Gastroesophageal sphincter (tissue), 3 donors: Measurements from ENCODE around the gene B3GLCT.

Source experiments
- EP300 ChIP-seq: sonication (generic); formaldehyde crosslinking; IDR thresholded peaks from one replicate; pipeline ENCODE4 v1.6.1; 2017; ENCODE audit warnings: antibody characterized with exemption, mild to moderate bottlenecking
- POLR2A ChIP-seq, 2 donors: fragments of 450-650 bp; IDR thresholded peaks; one replicate each; pipeline ENCODE4 v1.6.1; 2017; ENCODE audit warnings: antibody characterized with exemption in 2 of 2, mild to moderate bottlenecking in 2 of 2, moderate library complexity in 1 of 2
- POLR2AphosphoS5 ChIP-seq: sonication (generic); formaldehyde crosslinking; IDR thresholded peaks from one replicate; pipeline ENCODE4 v1.6.1; 2017; ENCODE audit warnings: antibody characterized with exemption
- TF ChIP-seq, protein P1 (sequence below), 4 experiments: fragments of 200-600 bp in 2 of 4; fragments of 450-650 bp in 2 of 4; sonication (generic) in 1 of 4; IDR thresholded peaks; one replicate each; pipeline ENCODE4 v1.5.1; 2017 to 2019; ENCODE audit warnings: antibody characterized with exemption in 4 of 4, mild to moderate bottlenecking in 2 of 4, moderate library complexity in 2 of 4

DNA sequence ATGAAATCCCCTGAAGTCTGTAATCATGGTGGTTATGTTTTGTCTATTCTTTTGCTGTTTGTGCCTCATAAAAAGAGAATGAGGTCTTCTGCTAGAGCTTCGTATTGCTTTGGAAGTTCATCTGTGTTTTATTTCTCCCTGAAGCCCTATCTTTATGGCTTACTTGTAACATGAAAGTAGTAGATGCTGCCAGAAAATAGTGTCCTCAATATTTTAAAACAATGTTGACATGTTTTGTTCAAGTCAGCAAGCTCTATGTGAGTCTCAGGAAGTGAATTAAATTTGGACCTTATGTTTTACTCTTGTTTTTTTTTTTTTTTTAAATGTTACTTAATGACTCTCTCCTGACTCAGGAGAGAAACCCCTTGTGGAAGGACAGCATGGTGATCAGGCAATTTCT, 130.5 kb downstream of the B3GLCT start:
- TF ChIP-seq, protein P1, sequence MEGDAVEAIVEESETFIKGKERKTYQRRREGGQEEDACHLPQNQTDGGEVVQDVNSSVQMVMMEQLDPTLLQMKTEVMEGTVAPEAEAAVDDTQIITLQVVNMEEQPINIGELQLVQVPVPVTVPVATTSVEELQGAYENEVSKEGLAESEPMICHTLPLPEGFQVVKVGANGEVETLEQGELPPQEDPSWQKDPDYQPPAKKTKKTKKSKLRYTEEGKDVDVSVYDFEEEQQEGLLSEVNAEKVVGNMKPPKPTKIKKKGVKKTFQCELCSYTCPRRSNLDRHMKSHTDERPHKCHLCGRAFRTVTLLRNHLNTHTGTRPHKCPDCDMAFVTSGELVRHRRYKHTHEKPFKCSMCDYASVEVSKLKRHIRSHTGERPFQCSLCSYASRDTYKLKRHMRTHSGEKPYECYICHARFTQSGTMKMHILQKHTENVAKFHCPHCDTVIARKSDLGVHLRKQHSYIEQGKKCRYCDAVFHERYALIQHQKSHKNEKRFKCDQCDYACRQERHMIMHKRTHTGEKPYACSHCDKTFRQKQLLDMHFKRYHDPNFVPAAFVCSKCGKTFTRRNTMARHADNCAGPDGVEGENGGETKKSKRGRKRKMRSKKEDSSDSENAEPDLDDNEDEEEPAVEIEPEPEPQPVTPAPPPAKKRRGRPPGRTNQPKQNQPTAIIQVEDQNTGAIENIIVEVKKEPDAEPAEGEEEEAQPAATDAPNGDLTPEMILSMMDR (IDR thresholded peaks at IDR 0.05), result no peak
- TF ChIP-seq POLR2A (IDR thresholded peaks at IDR 0.05), result no peak
- TF ChIP-seq EP300, result no peak
- no peak for TF ChIP-seq POLR2AphosphoS5
